ENCODE data around the gene ARMH2. TPM values are rescaled to one million over a fixed set of nuclear protein-coding genes. Genes with fewer than 3 reads are reported as not detected.

Gene ARMH2
- 0.78 and 1.6 TPM in 2 replicates for total RNA-seq

DNA sequence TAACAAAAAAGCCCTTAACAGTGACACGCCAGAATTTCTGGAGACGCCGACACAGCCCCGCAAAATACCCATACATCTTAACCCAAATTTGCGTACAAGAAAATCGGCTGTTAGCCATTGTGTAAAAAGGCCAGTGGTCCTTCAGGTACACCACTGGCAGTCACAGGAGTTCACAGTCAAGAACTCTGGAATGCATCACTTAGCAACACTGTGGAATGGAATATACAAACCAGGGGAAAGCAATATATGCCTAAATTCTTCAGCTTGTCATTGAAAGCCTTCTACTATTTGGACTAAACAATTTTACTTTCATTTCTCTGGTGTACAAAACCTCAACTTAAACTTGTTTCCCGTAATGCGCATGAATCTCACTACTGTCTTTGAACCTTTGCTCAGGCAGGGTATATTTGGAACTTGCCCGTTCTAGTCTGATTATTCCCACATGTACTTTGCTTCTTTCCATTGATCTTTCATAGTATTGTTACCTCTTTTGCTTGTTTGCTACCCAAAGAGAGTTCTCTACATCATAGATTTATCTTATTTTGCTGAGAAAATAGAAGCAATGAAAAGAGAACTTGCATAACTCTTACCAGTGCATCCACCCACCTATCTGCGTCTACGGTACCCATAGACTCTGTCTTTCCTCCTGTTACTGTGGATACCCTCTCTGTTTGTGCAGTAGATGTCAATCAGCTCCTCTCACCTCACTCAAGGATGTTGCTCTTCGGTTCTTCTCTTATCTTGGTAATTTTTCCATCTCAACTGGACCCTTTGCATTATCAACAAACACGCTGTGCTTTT, at the start of gene ARMH2:
Gene ARMH2, minus strand, starts transcription at position 178 of the 801 bp plus-strand sequence. Its CDS starts 60 bp downstream, at position 118.
- intact Hi-C loops (cut with micrococcal nuclease) = no loop called here

DNA sequence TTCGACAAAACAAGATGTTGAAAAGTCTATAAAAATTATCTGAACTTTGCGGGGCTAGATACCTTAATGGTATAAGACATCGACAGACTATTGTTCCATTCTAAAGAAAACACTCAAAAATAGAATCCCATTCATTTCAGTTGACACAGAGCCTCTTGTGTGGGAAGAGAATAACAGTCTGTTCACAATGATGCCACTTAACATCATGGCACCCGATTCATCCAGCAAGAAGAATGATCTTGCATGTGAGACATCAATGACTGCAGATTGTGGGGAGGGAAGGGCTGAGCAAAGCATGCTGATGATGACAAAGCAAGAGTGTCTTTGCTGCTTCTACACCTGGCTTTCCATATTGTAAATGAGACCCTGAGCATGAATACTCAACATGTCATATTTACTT, 49.7 kb upstream of the ARMH2 start:
- intact Hi-C loops (cut with micrococcal nuclease) = no loop called here

DNA sequence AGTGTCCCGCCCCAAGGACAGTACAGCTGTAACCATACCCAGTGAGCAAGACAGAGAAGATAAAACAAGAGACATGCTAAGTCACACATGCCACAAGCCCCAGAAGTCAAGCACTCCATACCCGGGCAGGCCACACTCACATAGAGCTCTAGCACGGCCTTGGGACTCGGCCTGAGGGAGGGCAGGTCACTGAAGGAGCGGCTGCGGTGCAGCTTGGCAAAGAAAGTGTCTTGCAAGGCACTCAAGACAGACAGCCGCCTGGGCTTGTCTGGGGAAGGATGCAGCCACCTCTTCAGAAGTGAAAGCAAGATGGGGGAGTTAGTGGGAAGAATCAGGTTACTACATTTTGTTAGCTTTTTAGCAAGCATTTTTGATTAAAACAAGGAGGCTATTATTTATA, 48.7 kb upstream of the ARMH2 start:
- intact Hi-C loops (cut with micrococcal nuclease) = no loop called here

DNA sequence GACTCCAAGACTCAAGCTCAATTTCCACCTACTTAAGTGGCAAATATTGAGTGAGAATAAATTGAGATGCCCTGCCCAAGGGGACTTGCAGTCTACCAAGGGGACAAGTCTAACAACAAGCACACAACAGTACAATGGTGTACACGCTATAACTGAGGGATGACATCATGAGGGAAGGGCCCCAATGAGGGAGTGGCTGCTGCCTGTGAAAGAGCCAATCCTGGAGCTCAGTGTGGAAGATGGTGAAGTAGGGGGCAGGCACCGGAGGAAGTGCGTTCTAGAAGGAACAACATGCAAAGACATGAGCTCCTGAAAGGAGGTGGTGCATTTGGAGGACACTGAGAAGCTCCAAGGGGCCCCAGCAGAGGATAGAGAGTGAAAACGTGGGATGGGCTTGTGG, 46.9 kb upstream of the ARMH2 start:
- intact Hi-C loops (cut with micrococcal nuclease) = loop anchor here (1.0 kb wide), 1 partner anchor 9 kb away; no protein-coding TSS in a partner anchor

DNA sequence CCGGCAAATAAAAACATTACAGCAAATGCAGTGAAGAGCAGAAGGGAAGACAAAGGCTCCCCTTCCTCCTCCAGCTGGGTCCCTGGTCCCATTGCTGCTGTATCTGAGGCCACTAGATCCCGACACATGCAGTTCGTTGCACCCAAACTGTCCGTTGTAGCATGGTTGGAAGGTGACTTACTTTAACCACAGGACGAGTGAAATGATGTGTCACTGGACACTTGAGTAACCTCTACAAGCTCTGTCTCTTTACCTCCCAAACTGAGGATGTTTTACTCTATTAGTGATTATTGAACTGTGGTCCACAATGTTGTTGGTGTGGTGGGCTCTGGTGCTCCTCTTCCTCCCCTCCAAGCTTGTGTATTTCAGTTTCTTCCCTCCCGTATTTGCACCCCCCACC, 46.2 kb upstream of the ARMH2 start:
- intact Hi-C loops (cut with micrococcal nuclease) = loop anchor here (1.0 kb wide), 1 partner anchor 9 kb away; no protein-coding TSS in a partner anchor

DNA sequence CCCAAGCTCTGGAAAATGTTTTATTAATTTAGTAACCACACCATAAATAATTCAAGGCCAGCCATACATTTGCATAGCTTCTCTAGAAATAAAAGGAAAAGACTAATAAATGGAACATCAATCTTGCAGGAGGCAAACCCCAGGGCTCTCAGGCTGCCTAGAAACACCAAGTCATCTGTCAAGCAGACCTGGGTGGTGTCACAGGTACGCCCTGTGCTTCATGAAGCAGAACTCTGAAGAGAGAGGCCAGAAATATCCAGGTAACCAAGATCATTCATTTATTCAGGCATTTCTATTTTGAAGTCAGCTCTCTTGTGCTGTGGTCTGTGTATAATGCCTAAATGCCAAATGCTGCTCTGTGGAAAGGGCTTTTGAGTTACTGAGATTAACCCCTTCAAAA, 45.3 kb upstream of the ARMH2 start:
- intact Hi-C loops (cut with micrococcal nuclease) = no loop called here

DNA sequence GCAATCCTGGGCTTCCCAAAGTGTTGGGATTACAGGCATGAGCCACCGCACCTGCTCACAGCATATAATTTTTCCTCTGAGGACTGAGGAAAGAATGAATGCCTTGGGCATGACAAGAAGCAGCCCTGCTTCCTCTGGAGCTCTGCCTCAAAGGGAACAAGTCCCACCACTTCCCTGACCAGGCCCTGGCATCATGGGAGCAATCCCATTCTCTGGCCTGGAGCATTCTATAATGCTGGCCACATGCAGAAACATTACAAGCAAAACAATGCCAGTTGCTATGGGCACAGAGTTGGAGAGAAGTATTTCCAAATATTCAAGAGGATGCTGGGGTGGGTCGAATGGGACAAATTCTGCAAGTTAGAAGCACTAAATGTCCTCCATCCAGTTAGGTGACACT, 41.5 kb upstream of the ARMH2 start:
- intact Hi-C loops (cut with micrococcal nuclease) = no loop called here

DNA sequence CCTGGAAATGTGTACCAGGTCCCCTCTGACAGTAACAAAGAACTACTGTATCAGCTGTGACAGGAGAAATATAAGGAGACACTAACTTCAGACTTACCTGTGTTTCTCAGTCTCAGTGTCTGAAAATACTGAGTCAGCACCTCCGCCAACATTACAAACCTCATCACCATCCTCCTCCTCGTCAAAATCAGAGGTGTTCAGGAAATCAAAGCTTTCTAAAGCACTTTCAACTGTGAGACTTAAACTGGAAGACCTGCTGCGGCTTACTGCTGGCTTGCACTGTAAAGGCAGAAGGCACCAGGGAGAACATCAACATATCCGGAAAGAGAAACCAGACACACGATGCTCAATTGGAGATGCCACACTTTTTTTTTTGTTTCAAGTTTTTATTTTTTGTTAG, 40.3 kb upstream of the ARMH2 start:
- intact Hi-C loops (cut with micrococcal nuclease) = no loop called here

DNA sequence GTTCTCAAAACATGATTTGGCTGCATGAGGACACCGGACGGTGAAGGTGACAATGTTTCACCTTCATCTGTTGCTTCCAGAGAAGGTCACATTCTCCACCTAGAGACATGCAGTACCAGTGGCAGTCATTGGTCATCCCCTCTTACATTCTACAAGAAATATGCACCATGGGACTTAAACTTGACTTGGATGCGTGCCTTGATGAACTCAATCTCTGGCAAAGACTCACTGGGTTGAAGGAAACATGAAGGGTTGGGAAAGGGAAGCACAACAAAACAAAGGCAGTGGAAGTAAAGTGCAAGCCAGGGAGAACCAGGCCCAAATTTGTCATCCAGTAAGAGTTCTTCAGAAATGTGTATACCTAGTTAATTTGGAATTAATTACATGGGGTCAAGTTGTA, 39.4 kb upstream of the ARMH2 start:
- intact Hi-C loops (cut with micrococcal nuclease) = no loop called here

DNA sequence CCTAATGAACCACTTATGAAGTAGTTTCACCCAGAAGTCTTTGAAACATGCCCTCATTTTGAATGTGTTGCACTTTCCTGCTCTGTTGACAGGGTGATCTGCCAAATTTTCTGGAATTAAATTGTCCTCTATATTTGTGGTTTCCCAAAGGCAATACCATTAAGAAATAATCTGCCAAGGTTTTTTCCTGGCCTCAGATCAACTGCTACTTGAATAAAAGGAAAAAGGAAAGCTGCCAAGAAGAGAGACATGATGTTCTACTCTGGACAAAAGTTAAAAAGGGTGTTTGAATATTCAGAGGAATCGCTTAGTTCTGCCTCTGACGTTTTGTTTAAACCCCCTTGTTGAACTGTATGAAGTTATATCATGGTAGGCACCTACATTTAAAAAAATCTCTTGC, 37.4 kb upstream of the ARMH2 start:
- intact Hi-C loops (cut with micrococcal nuclease) = loop anchor here (1.0 kb wide), 1 partner anchor 9 kb away; no protein-coding TSS in a partner anchor

DNA sequence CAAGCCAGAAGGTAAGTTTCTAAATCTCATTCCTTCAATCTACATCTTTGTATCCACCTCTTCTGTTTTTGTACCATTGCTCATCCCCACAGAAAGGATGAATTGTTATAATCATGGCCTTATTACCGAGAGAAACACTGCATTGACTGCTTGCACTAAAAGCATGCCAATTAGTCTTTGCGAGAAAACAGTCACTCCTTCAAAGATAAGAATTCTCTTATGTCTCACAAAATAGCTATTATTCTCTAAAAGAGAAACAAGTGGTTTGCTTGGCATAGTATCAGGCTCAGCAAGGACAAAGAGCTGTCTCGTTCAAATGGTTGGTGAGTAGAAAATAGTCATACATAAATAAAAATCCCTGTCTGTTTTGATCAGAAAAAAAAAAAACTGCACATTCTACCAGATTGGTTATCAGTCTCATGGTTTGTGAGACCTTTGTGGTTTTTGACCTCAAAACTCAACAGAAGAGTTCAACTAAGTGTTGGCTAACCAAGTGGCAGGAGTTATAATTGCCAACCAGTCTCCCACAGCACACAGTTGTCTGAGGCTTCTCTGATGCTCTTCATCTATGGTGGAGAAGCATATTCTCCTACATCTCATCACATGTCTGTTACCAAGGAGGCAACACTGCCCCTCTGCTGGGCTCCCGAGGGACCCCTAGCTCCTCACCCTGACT, 35.1 kb upstream of the ARMH2 start:
- intact Hi-C loops (cut with micrococcal nuclease) = no loop called here

DNA sequence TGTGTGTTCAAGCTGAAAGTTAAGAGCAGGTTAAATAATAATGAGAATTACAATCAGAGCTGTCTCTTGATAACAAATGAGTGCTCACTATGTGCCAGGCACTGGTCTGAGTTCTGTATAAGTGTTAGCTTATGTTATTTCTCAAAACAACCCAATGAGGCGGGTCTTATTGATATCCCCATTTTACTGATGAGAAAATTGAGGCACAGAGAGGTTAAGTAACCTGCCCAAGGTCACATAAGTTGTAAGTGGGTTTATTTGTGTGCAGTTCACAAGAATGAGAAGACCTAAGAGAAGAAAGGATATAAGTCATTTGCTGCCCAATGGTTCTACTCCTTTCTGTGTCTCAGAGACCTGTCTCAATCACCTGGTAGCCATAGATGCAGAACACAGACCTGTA, 34.1 kb upstream of the ARMH2 start:
- intact Hi-C loops (cut with micrococcal nuclease) = no loop called here

DNA sequence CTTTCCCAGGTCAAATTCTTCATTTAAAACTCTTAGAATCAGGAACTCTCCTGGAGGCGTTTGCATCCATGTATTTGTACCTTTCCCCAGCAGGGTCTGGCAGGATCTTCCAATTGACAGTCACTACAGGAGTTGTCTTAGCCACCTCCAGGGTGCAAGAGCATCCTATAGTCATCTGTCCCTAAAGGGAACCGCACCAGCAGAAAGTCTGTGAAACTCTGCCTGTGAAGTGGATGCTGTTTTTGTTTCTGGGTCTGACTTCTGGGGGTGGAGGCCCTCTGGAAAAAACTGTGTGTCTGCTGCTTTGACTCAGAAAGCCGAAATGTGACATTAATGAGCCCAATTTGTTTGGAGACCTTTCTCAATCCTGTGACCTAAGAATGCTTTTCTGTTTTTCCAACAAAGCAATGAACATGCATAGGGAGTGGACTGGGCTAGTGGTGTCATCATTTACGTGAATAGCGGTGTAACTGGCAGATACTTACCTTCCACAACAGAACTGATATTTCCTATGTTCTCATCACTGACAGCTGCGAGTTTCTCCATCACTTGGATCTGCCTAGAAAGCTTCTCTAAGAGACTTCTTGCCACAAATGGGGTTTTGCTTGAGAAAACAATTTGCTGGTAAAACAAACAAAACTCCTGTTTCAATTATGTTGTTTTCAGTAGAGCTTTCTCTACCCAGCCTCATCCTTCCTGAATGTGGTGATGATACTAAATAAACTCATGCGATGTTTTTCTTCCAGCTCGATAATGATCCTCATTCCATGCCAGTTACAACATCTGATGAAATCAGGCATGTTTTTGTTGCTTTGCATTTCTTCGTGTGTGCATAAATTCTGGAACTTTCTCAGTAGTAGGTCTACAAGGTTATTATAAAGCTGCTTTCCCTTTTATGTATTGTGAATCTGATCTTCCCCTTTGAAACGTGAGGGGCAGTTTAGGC, 33.3 kb upstream of the ARMH2 start:
- intact Hi-C loops (cut with micrococcal nuclease) = no loop called here

DNA sequence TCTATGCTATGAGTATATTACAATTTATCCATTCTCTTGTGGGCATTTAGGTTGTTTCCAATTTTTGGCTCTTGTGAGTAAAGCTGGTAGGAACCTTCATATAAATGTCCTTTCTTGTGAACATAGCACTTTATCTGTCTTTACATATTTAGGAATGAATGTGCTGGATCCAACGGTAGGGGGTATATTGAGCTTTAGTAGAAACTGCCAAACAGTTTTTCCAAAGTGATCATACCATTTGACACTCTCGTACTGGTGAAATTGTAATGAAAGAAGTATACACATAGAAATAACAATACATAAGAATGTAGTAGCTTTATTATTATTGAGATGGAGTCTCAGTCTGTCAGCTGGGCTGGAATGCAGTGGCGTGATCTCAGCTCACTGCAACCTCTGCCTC, 30.9 kb upstream of the ARMH2 start:
- intact Hi-C loops (cut with micrococcal nuclease) = no loop called here

DNA sequence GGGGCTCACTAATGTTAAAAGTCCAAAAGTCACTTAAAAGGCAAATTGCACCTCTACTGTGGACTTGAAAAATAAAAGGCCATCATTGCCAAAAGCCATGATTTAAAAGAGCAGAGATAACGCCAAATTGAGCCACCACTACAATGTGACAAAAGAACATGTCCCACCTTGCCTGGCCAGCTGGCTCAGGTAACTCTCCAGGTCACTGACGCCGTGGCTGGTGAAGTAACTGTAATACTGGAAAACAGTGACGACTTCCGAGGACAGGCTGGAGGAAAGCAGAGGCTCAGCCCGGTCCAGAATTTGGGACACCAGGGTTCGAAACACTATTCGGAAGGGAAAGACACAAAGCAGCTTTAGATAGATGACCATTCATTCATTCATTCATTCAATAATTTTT, 29.3 kb upstream of the ARMH2 start:
- intact Hi-C loops (cut with micrococcal nuclease) = no loop called here

DNA sequence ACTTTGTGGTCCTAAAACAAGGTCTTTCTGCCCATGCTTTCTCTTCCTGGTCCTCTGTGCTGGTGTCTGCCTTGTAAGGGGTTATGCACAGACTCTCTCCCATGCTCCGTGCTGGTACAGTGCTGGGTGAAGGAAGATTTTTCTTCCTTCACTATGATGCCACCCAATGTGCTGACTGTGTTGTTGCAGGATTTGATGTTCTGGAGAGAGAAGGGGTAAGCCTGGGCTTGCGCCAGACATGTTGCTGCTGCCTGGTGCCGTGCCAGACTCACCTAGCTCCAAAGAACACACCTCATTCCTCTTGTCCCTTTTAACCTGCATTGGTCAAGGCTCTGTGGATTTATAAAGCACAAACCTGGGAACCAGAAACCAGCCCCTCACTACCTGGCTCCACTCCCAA, 28.4 kb upstream of the ARMH2 start:
- intact Hi-C loops (cut with micrococcal nuclease) = no loop called here

DNA sequence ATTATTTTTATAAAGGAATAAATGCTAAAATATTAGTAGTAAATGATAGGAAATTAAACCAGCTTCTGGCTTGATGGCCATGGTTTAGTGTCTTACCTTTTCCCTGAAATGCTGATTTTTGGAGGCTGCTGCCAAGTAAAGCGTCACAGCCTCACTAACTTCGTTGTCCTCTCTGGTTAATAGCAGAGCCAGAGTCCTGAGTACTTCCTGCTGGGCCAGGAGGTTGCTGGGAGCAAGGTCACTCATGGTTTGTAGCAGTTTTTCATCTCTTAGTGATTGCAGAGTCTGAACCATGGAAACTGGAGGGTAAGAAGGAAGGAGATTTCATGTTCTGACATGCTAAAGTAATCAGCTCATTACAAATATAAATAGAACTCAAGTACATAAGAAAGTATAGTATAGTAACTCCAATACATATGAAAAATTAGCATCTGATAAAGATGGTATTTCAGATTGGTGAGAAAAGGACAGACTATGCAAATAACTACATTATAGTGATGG, 26.5 kb upstream of the ARMH2 start:
- intact Hi-C loops (cut with micrococcal nuclease) = no loop called here

DNA sequence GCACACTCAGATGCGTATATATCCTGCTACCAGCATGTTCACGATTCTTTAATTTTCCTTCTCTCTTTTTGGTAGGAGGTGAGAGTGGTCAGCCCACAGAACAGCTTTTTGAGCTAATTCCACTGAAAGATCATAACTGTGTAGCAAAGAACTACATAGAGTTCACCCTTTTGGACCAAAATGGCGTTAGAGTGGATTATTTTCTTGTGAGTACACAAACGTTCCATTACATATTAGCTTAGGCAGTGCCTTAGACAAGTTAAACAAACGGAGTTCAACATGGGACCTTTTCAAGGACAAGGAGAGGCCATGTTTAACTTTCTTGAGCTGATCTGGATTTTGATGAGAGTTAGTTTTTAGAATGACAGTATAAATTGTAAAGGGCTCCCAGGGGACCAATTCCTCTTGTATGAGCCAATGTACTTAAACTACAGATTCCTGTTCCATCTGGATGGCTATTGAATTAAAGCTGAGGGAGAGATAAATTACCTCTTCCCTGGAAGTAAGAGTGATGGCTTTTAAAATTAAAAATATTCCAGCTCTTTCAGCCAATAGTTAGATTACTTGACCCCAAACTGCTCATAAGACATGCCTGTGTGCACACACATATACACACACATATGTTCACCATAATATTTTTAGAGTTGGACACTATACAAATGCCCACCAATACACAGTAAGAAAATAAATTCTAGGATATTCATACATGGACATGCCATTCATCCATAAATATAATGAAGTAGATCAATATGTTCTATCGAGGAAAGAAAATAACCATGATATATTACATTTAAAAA, 25.6 kb upstream of the ARMH2 start:
- intact Hi-C loops (cut with micrococcal nuclease) = no loop called here

DNA sequence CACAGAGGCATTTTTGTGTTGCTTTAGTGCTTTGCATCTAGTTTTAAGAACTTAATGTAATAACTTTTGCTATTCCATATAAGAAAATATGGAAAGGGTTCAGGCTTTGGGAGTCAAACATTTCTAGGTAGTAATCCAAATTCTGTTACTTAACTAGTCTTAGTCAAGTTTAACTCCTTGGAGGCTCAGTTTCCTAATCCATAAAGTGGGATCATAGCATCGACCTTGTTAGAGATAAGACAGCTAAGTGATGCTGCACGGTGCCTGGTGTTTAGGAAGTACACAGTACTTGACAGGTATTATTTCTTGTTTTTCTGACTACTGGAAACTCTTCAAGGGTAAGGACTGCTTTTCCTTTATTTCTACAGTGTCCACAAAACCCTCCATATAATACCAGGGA, 24.5 kb upstream of the ARMH2 start:
- intact Hi-C loops (cut with micrococcal nuclease) = no loop called here

DNA sequence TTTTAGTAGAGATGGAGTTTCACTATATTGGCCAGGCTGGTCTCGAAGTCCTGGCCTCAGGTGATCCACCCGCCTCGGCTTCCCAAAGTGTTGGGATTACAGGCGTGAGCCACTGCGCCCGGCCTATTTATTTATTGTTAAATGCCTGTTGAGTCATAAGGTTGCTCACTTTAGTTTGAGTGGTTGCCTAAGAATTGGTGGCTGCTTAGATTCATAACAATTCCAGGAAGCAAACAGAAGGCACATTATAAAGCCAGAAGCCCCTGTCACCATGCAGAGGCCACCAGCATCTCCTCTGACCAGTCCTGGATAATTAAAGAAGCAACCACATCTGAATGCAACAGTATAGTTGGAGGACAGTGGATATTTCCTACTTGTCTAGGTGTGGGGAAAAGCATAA, 24.0 kb upstream of the ARMH2 start:
- intact Hi-C loops (cut with micrococcal nuclease) = no loop called here
